CD4-positive, alpha-beta T cell (primary cell): Measurements from ENCODE around the gene CAPS. TPM values are rescaled to one million over a fixed set of nuclear protein-coding genes. Genes with fewer than 3 reads are reported as not detected.

Experiments
- ATAC-seq: fragments of 200-7000 bp; cut with Tn5 transposase; one replicate; pipeline ENCODE4 v1.10.0; 2022; ENCODE audit warnings: mild to moderate bottlenecking; ENCODE audit not compliant: poor library complexity
- CTCF ChIA-PET: fragments of 350-600 bp; sonication (Branson Sonifier 250); formaldehyde crosslinking; loops from one replicate; lab custom pipeline; 2021; ENCODE audit warnings: antibody characterized with exemption, inconsistent platforms; lab: Charles Lee
- POLR2A ChIA-PET: fragments of 350-600 bp; sonication (Branson Sonifier 250); formaldehyde crosslinking; loops from one replicate; lab custom pipeline; 2021; ENCODE audit warnings: antibody characterized with exemption, inconsistent platforms; lab: Charles Lee
- DNase-seq, 14 experiments: peaks; one replicate each; pipeline ENCODE4 v3.0.0-alpha.2; 2013 to 2020; ENCODE audit warnings: mixed read lengths in 2 of 14
- H3K27ac ChIP-seq, 2 donors: one replicate each; pipeline versions ENCODE4 v1.5.1 to v1.7.0; 2013; ENCODE audit warnings: low read length in 2 of 2, low read depth in 1 of 2, mild to moderate bottlenecking in 1 of 2
- H3K27me3 ChIP-seq, 2 experiments: 1 replicate in 1 of 2; 2 replicates in 1 of 2; pipeline versions ENCODE4 v1.6.1 to v1.7.0; 2013; ENCODE audit warnings: low read length in 2 of 2, control low read depth in 1 of 2, mild to moderate bottlenecking in 1 of 2, moderate library complexity in 1 of 2; ENCODE audit not compliant: insufficient read depth in 2 of 2, control insufficient read depth in 1 of 2
- H3K36me3 ChIP-seq: one replicate; pipeline ENCODE4 v1.6.1; 2013; ENCODE audit warnings: low read length, control low read depth; ENCODE audit not compliant: insufficient read depth
- H3K4me1 ChIP-seq: one replicate; pipeline ENCODE4 v1.6.1; 2013; ENCODE audit warnings: low read length, control low read depth; ENCODE audit not compliant: insufficient read depth
- H3K4me3 ChIP-seq: one replicate; pipeline ENCODE4 v1.5.1; 2013; ENCODE audit warnings: mild to moderate bottlenecking, low read length, moderate library complexity
- H3K9me3 ChIP-seq, 2 experiments: 1 replicate in 1 of 2; 2 replicates in 1 of 2; pipeline versions ENCODE4 v1.6.1 to v1.7.0; 2013; ENCODE audit warnings: low read length in 2 of 2, mild to moderate bottlenecking in 2 of 2, control low read depth in 1 of 2, moderate library complexity in 1 of 2; ENCODE audit not compliant: control insufficient read depth in 1 of 2, insufficient read depth in 1 of 2
- H3K27ac Mint-ChIP-seq: one replicate; pipeline ENCODE4 v1.8.0; 2020; ENCODE audit warnings: mixed read lengths
- H3K27me3 Mint-ChIP-seq: one replicate; pipeline ENCODE4 v1.8.0; 2021; ENCODE audit warnings: mixed read lengths
- H3K36me3 Mint-ChIP-seq: one replicate; pipeline ENCODE4 v1.8.0; 2021; ENCODE audit warnings: low read depth, mixed read lengths
- H3K4me1 Mint-ChIP-seq: one replicate; pipeline ENCODE4 v1.8.0; 2021; ENCODE audit warnings: low read depth, mixed read lengths
- H3K4me3 Mint-ChIP-seq: one replicate; pipeline ENCODE4 v1.8.0; 2020; ENCODE audit warnings: mild to moderate bottlenecking, mixed read lengths
- H3K9me3 Mint-ChIP-seq: one replicate; pipeline ENCODE4 v1.8.0; 2020; ENCODE audit warnings: mixed read lengths
- CTCF ChIP-seq: fragments of 200-600 bp; IDR thresholded peaks from one replicate; pipeline ENCODE4 v1.8.0; 2022; ENCODE audit warnings: antibody characterized with exemption, mild to moderate bottlenecking
- intact Hi-C, 2 experiments: fragments of 100-400 bp; cut with DNase I in 1 of 2; cut with micrococcal nuclease in 1 of 2; formaldehyde crosslinking; loops; one replicate each; pipeline versions ENCODE4 v1.15.1 to v1.9.0; 2023 to 2025; cut with DNase I, micrococcal nuclease
- polyA plus RNA-seq, 2 donors: library from polyadenylated mRNA; unstranded; fragments of 120-200 nt; gene quantifications; one replicate each; pipeline ENCODE4 v1.2.1, GENCODE V29; 2013
- total RNA-seq, 174 experiments: library from RNA in 2 of 174; stranded (reverse) in 2 of 174; gene quantifications; one replicate each; pipeline ENCODE4 v1.2.3 and lab custom pipeline; 2021 to 2026

The CAPS gene
- 10 to 100 TPM; 43.2 to 44.2 TPM for total RNA-seq
- polyA plus RNA-seq (2013, experiment 1 of 2), result 30.3 TPM
- polyA plus RNA-seq (2013, experiment 2 of 2), result 40.0 TPM
- 0.67 to 51.8 (median 15.9) reads per million in 172 experiments for total RNA-seq (lab: John Stamatoyannopoulos, UW)

- no peak for DNase-seq
- no peak within 1 kb of the TSS for H3K4me3 ChIP-seq
- no peaks in the 10 kb centered on the region for H3K4me1 ChIP-seq
- H3K36me3 ChIP-seq, result peaks cover 54% of the 10 kb centered on the region
- Mint-ChIP-seq H3K27ac (peak within 1 kb of the TSS; percentile 47), H3K4me1 (no peaks in the 10 kb centered on the region), H3K4me3 (no peak within 1 kb of the TSS), H3K27me3 (no peaks in the 10 kb centered on the region), H3K36me3 (peaks cover 34% of the 10 kb centered on the region), H3K9me3 (no peaks in the 10 kb centered on the region)
- ChIA-PET CTCF (no interaction called here), POLR2A (no interaction called here)
- no peaks in the 10 kb centered on the region for H3K27me3 ChIP-seq
- no peak within 1 kb of the TSS for H3K27ac ChIP-seq
- no peaks in the 10 kb centered on the region for H3K9me3 ChIP-seq
- ATAC-seq, result no peak
- intact Hi-C loops, result loop anchor here in 1 of 2 experiments (1.0 kb wide), 1 partner anchor 21 kb away; no protein-coding TSS in a partner anchor
- no peak for TF ChIP-seq CTCF
Measured at GRCh38 chr19:5913739-5914357, at the start of gene CAPS. TSS of gene CAPS (plus strand) at chr19:5914254. CDS start at chr19:5914407, 153 bp downstream.

GRCh38 chr19:5864725-5865486 is 49.1 kb upstream of the CAPS start:
- no peak for TF ChIP-seq CTCF
- H3K9me3 Mint-ChIP-seq, result no peaks in the 10 kb centered on the region
- H3K4me3 ChIP-seq, result no peak overlapping the region
- POLR2A ChIA-PET, result no interaction called here
- no peaks in the 10 kb centered on the region for H3K36me3 ChIP-seq
- H3K4me3 Mint-ChIP-seq, result no peak overlapping the region
- H3K4me1 ChIP-seq, result no peaks in the 10 kb centered on the region
- no peaks in the 10 kb centered on the region for H3K4me1 Mint-ChIP-seq
- no peak overlapping the region for H3K27ac Mint-ChIP-seq
- H3K27me3 ChIP-seq, result no peaks in the 10 kb centered on the region
- no peaks in the 10 kb centered on the region for H3K9me3 ChIP-seq
- ATAC-seq (no peak), DNase-seq (no peak)
- CTCF ChIA-PET, result no interaction called here
- H3K27ac ChIP-seq, result no peak overlapping the region
- no peaks in the 10 kb centered on the region for H3K36me3 Mint-ChIP-seq
- H3K27me3 Mint-ChIP-seq, result peaks cover 12% of the 10 kb centered on the region
- intact Hi-C loops, result no loop called here

GRCh38 chr19:5865772-5866171 is 48.3 kb upstream of the CAPS start:
- Histone ChIP-seq H3K36me3 (no peaks in the 10 kb centered on the region), H3K9me3 (no peaks in the 10 kb centered on the region), H3K27ac (no peak overlapping the region), H3K4me1 (no peaks in the 10 kb centered on the region), H3K4me3 (no peak overlapping the region), H3K27me3 (no peaks in the 10 kb centered on the region)
- no peak overlapping the region for H3K27ac Mint-ChIP-seq
- H3K27me3 Mint-ChIP-seq, result peaks cover 12% of the 10 kb centered on the region
- ChIA-PET POLR2A (no interaction called here), CTCF (no interaction called here)
- no peaks in the 10 kb centered on the region for H3K36me3 Mint-ChIP-seq
- H3K9me3 Mint-ChIP-seq, result no peaks in the 10 kb centered on the region
- ATAC-seq (no peak), DNase-seq (peak in 1 of 14 experiments; percentile 8)
- TF ChIP-seq CTCF, result no peak
- H3K4me1 Mint-ChIP-seq, result no peaks in the 10 kb centered on the region
- no peak overlapping the region for H3K4me3 Mint-ChIP-seq
- intact Hi-C loops, result no loop called here
